WTC11 (cell line): Measurements from ENCODE around the gene ASB4. TPM values are rescaled to one million over a fixed set of nuclear protein-coding genes. Genes with fewer than 3 reads are reported as not detected.

Experiments used
- ATAC-seq: fragments of 200-7000 bp; cut with Tn5 transposase; 2 replicates; pipeline ENCODE4 v1.10.0; 2021; ENCODE audit warnings: mild to moderate bottlenecking, moderate library complexity
- CTCF ChIA-PET: fragments of 300-600 bp; sonication (Branson Sonifier 250); formaldehyde crosslinking; loops from one replicate; lab custom pipeline; 2021; ENCODE audit warnings: antibody characterized with exemption; lab: Charles Lee
- POLR2A ChIA-PET: fragments of 350-600 bp; sonication (Branson Sonifier 250); formaldehyde crosslinking; loops from one replicate; lab custom pipeline; 2021; ENCODE audit warnings: antibody characterized with exemption; lab: Charles Lee
- DNase-seq: peaks from one replicate; pipeline ENCODE4 v3.0.0; 2021; ENCODE audit warnings: low spot score
- H3K27ac Mint-ChIP-seq: 2 replicates; pipeline ENCODE4 v1.8.0; 2021; ENCODE audit warnings: mixed read lengths
- H3K27me3 Mint-ChIP-seq: 2 replicates; pipeline ENCODE4 v1.8.0; 2021; ENCODE audit warnings: low read depth, mild to moderate bottlenecking, moderate library complexity, mixed read lengths
- H3K36me3 Mint-ChIP-seq: 2 replicates; pipeline ENCODE4 v1.8.0; 2021; ENCODE audit warnings: mixed read lengths
- H3K4me1 Mint-ChIP-seq: 2 replicates; pipeline ENCODE4 v1.8.0; 2022; ENCODE audit warnings: mixed read lengths
- H3K4me3 Mint-ChIP-seq: 2 replicates; pipeline ENCODE4 v1.8.0; 2021; ENCODE audit warnings: mild to moderate bottlenecking, moderate library complexity, mixed read lengths
- H3K9me3 Mint-ChIP-seq: 2 replicates; pipeline ENCODE4 v1.8.0; 2021; ENCODE audit warnings: mixed read lengths
- AR ChIP-seq: fragments of 250-450 bp; sonication (Bioruptor Pico); IDR thresholded peaks from 2 replicates; pipeline ENCODE4 v1.9.0; 2021; ENCODE audit warnings: mild to moderate bottlenecking
- ARID4B ChIP-seq: sonication (generic); formaldehyde crosslinking; IDR thresholded peaks from 2 replicates; pipeline ENCODE4 v1.8.0; 2023; ENCODE audit warnings: missing genetic modification reagents, mild to moderate bottlenecking, borderline replicate concordance
- ATF3 ChIP-seq: sonication (generic); formaldehyde crosslinking; conservative IDR thresholded peaks from 2 replicates; pipeline ENCODE4 v1.8.1; 2022; ENCODE audit warnings: mild to moderate bottlenecking, missing genetic modification reagents
- ATF6 ChIP-seq: sonication (generic); formaldehyde crosslinking; IDR thresholded peaks from 2 replicates; pipeline ENCODE4 v1.8.1; 2023; ENCODE audit warnings: mild to moderate bottlenecking, missing genetic modification reagents
- CBFB ChIP-seq: sonication (generic); formaldehyde crosslinking; IDR thresholded peaks from 2 replicates; pipeline ENCODE4 v1.8.1; 2022; ENCODE audit warnings: mild to moderate bottlenecking, low read depth, missing genetic modification reagents
- CREB1 ChIP-seq: sonication (generic); formaldehyde crosslinking; IDR thresholded peaks from 2 replicates; pipeline ENCODE4 v1.8.0; 2023; ENCODE audit warnings: mild to moderate bottlenecking, missing genetic modification reagents
- EMX1 ChIP-seq: fragments of 250-450 bp; sonication (Bioruptor Pico); IDR thresholded peaks from 2 replicates; pipeline ENCODE4 v1.8.0; 2021; ENCODE audit warnings: mild to moderate bottlenecking
- GABPB1 ChIP-seq: sonication (generic); formaldehyde crosslinking; IDR thresholded peaks from 2 replicates; pipeline ENCODE4 v1.8.1; 2023; ENCODE audit warnings: mild to moderate bottlenecking, missing genetic modification reagents
- IRF2 ChIP-seq: sonication (generic); formaldehyde crosslinking; IDR thresholded peaks from 2 replicates; pipeline ENCODE4 v1.8.0; 2022; ENCODE audit warnings: low read depth, missing genetic modification reagents, borderline replicate concordance
- JAZF1 ChIP-seq: fragments of 250-450 bp; sonication (Bioruptor Pico); IDR thresholded peaks from 2 replicates; pipeline ENCODE4 v1.9.0; 2021; ENCODE audit warnings: moderate library complexity, mild to moderate bottlenecking, inconsistent platforms
- JUN ChIP-seq: sonication (generic); formaldehyde crosslinking; IDR thresholded peaks from 2 replicates; pipeline ENCODE4 v1.8.0; 2023; ENCODE audit warnings: mild to moderate bottlenecking, missing genetic modification reagents
- MAX ChIP-seq: sonication (generic); formaldehyde crosslinking; IDR thresholded peaks from 2 replicates; pipeline ENCODE4 v1.8.0; 2022; ENCODE audit warnings: mild to moderate bottlenecking, missing genetic modification reagents
- NFE2L1 ChIP-seq: sonication (generic); formaldehyde crosslinking; IDR thresholded peaks from 2 replicates; pipeline ENCODE4 v1.8.1; 2023; ENCODE audit warnings: missing genetic modification reagents
- NR2C2 ChIP-seq: sonication (generic); formaldehyde crosslinking; IDR thresholded peaks from 2 replicates; pipeline ENCODE4 v1.8.0; 2022; ENCODE audit warnings: mild to moderate bottlenecking, missing genetic modification reagents
- USF2 ChIP-seq: sonication (generic); formaldehyde crosslinking; IDR thresholded peaks from 2 replicates; pipeline ENCODE4 v1.8.1; 2023; ENCODE audit warnings: mild to moderate bottlenecking, missing genetic modification reagents, moderate library complexity
- ZNF138 ChIP-seq: sonication (generic); formaldehyde crosslinking; conservative IDR thresholded peaks from 2 replicates; pipeline ENCODE4 v1.8.1; 2022; ENCODE audit warnings: mild to moderate bottlenecking, moderate library complexity, missing genetic modification reagents
- ZNF219 ChIP-seq: sonication (generic); formaldehyde crosslinking; IDR thresholded peaks from 2 replicates; pipeline ENCODE4 v1.8.0; 2023; ENCODE audit warnings: missing genetic modification reagents, mild to moderate bottlenecking, borderline replicate concordance
- ZNF416 ChIP-seq: fragments of 250-450 bp; sonication (Bioruptor Pico); IDR thresholded peaks from 2 replicates; pipeline ENCODE4 v1.9.0; 2021; ENCODE audit warnings: mild to moderate bottlenecking, inconsistent platforms
- ZSCAN18 ChIP-seq: fragments of 250-450 bp; sonication (Bioruptor Pico); IDR thresholded peaks from 2 replicates; pipeline ENCODE4 v2.1.2; 2022; ENCODE audit warnings: mild to moderate bottlenecking, moderate library complexity
- total RNA-seq: library from RNA; stranded (reverse); gene quantifications from 3 replicates; pipeline ENCODE4 v1.2.3, GENCODE V29; 2021

Gene ASB4
- total RNA-seq, 1 experiment from 2014 or later: not detected

GRCh38 chr7:95479992-95480624 lies 5.6 kb upstream of the ASB4 start (continued):
- TF ChIP-seq ARID4B (no peak), CREB1 (CRISPR knock-in tag) (no peak), IRF2 (CRISPR knock-in tag) (no peak), CBFB (CRISPR knock-in tag) (no peak), ATF3 (CRISPR knock-in tag) (no peak), ZSCAN18 (CRISPR knock-in tag) (no peak), ZNF416 (no peak), GABPB1 (CRISPR knock-in tag) (no peak), NR2C2 (CRISPR knock-in tag) (no peak), MAX (CRISPR knock-in tag) (no peak), USF2 (CRISPR knock-in tag) (no peak), JAZF1 (CRISPR knock-in tag) (no peak)

- ATAC-seq: no peak
Measured at GRCh38 chr7:95481271-95482165, 4.2 kb upstream of the ASB4 start.

GRCh38 chr7:95482424-95482823 lies 3.3 kb upstream of the ASB4 start:
- TF ChIP-seq ZNF138 (CRISPR knock-in tag) (no peak), ATF6 (CRISPR knock-in tag) (no peak), AR (CRISPR knock-in tag) (no peak)
- no peak for DNase-seq
- CTCF ChIA-PET: interaction anchor here (1.2 to 1.3 kb wide), 2 partner anchors 29 to 204 kb away, joined by 3 to 5 read pairs; no protein-coding TSS in a partner anchor

More at GRCh38 chr7:95481271-95482165, 4.2 kb upstream of the ASB4 start:
- no peak overlapping the region for H3K4me3 Mint-ChIP-seq
- TF ChIP-seq JUN (CRISPR knock-in tag) (no peak), NFE2L1 (no peak), ZNF219 (no peak), EMX1 (CRISPR knock-in tag) (no peak)
- TF ChIP-seq, all 79 proteins: peak for 0
- Mint-ChIP-seq H3K9me3 (peaks cover 11% of the 10 kb centered on the region), H3K36me3 (0 out of 2 replicates have a peak, but pooled peaks cover 6% of the 10 kb centered on the region), H3K27me3 (no peaks in the 10 kb centered on the region), H3K27ac (no peak overlapping the region), H3K4me1 (peaks cover 14% of the 10 kb centered on the region)
- ChIA-PET POLR2A (no interaction called here), CTCF (interaction anchor here (1.2 kb wide), 1 partner anchor 30 kb away, joined by 5 read pairs; no protein-coding TSS in a partner anchor)
- DNase-seq: no peak

More at GRCh38 chr7:95482424-95482823, 3.3 kb upstream of the ASB4 start:
- POLR2A ChIA-PET: no interaction called here
- Mint-ChIP-seq H3K4me3 (no peak overlapping the region), H3K27ac (no peak overlapping the region), H3K36me3 (0 out of 2 replicates have a peak, but pooled peaks cover 6% of the 10 kb centered on the region), H3K9me3 (peaks cover 11% of the 10 kb centered on the region), H3K27me3 (no peaks in the 10 kb centered on the region), H3K4me1 (peaks cover 9% of the 10 kb centered on the region)
- ATAC-seq: no peak
